ENCODE measurements around the gene ZNF454.

ZNF454 gene

GRCh38 chr5:178940569-178941360 is at the start of gene ZNF454:
ZNF454 (plus strand) TSS chr5:178941198; CDS start chr5:178942792, 1,594 bp downstream.
- DNase-seq = peak; percentile 95

GRCh38 chr5:178895615-178896571 is 45.1 kb upstream of the ZNF454 start, which contains the start of gene ZFP2:
ZFP2 (plus strand) TSS chr5:178895913; CDS start chr5:178931314, 35,401 bp downstream.
- DNase-seq = peak; percentile 50

GRCh38 chr5:178899289-178899688 is 41.7 kb upstream of the ZNF454 start:
- no peak for DNase-seq

GRCh38 chr5:178902849-178903248 is 38.1 kb upstream of the ZNF454 start:
- no peak for DNase-seq

- no peak for DNase-seq
Measured at GRCh38 chr5:178931846-178932760, 8.9 kb upstream of the ZNF454 start.

GRCh38 chr5:178941361-178941760 is 363 bp downstream of the ZNF454 start:
- peak; percentile 14 for DNase-seq

GRCh38 chr5:178965465-178966055 is 24.6 kb downstream of the ZNF454 start:
- no peak for DNase-seq

GRCh38 chr5:178981381-178981780 is 40.4 kb downstream of the ZNF454 start:
- no peak for DNase-seq

GRCh38 chr5:178982941-178983340 is 41.9 kb downstream of the ZNF454 start:
- no peak for DNase-seq

GRCh38 chr5:178983728-178984127 is 42.7 kb downstream of the ZNF454 start:
- no peak for DNase-seq

- no peak for DNase-seq
Measured at GRCh38 chr5:178984145-178985072, 43.4 kb downstream of the ZNF454 start.

- no peak for DNase-seq
Measured at GRCh38 chr5:178986326-178986960, 45.4 kb downstream of the ZNF454 start.

- no peak for DNase-seq
Measured at GRCh38 chr5:178988436-178989220, 47.6 kb downstream of the ZNF454 start.

GRCh38 chr5:178989311-178989710 is 48.3 kb downstream of the ZNF454 start:
- DNase-seq = no peak

- DNase-seq = no peak
Measured at GRCh38 chr5:178990491-178990890, 49.5 kb downstream of the ZNF454 start.

- no peak for DNase-seq
Measured at GRCh38 chr5:178991190-178992145, 50.5 kb downstream of the ZNF454 start.

GRCh38 chr5:178992291-178992895 is 51.4 kb downstream of the ZNF454 start:
- no peak for DNase-seq

GRCh38 chr5:178993236-178993765 is 52.3 kb downstream of the ZNF454 start:
- DNase-seq = no peak
